Upper lobe of right lung (tissue), 1 donor: ENCODE data around the gene NPY. TPM values are rescaled to one million over a fixed set of nuclear protein-coding genes. Genes with fewer than 3 reads are reported as not detected.

Experiments used
- ATAC-seq: fragments of 200-7000 bp; cut with Tn5 transposase; one replicate; pipeline ENCODE4 v1.9.1; 2020; ENCODE audit warnings: mild to moderate bottlenecking, moderate library complexity
- DNase-seq: peaks from one replicate; pipeline ENCODE4 v3.0.0-alpha.2; 2020
- H3K27ac ChIP-seq: fragments of 200-600 bp; one replicate; pipeline ENCODE4 v1.8.0; 2022
- H3K27me3 ChIP-seq: fragments of 200-600 bp; one replicate; pipeline ENCODE4 v1.8.0; 2022; ENCODE audit warnings: mild to moderate bottlenecking
- H3K36me3 ChIP-seq: fragments of 200-600 bp; one replicate; pipeline ENCODE4 v1.8.0; 2022
- H3K4me1 ChIP-seq: fragments of 200-600 bp; one replicate; pipeline ENCODE4 v1.8.0; 2022
- H3K4me3 ChIP-seq: fragments of 200-600 bp; one replicate; pipeline ENCODE4 v1.8.0; 2022; ENCODE audit warnings: mild to moderate bottlenecking
- H3K9me3 ChIP-seq: fragments of 200-600 bp; one replicate; pipeline ENCODE4 v1.8.0; 2022
- CTCF ChIP-seq: fragments of 200-600 bp; IDR thresholded peaks from one replicate; pipeline ENCODE4 v1.8.0; 2022; ENCODE audit warnings: antibody characterized with exemption
- intact Hi-C: fragments of 100-400 bp; cut with DNase I; formaldehyde crosslinking; loops from one replicate; pipeline ENCODE4 v1.11.0; 2022
- total RNA-seq: library from RNA; stranded (reverse); fragmentation: NEBNext Ultra II Directional; extraction: Animal tissue kit (Norgen Biotek cat#: 25700); gene quantifications from one replicate; pipeline ENCODE4 v1.2.1, GENCODE V29; 2021
- donor health status: DM: no; HTN: yes; CAD: no; lungs with severe emphysema.

NPY gene
- total RNA-seq, 1 donor from 2014 or later: not detected

GRCh38 chr7:24298696-24299095 is 14.7 kb downstream of the NPY start:
- H3K27me3 ChIP-seq: no peaks in the 10 kb centered on the region
- DNase-seq (no peak), ATAC-seq (no peak)
- intact Hi-C loops: no loop called here
- no peaks in the 10 kb centered on the region for H3K9me3 ChIP-seq
- no peak overlapping the region for H3K4me3 ChIP-seq
- H3K4me1 ChIP-seq: no peaks in the 10 kb centered on the region
- TF ChIP-seq CTCF: no peak
- no peaks in the 10 kb centered on the region for H3K36me3 ChIP-seq
- no peak overlapping the region for H3K27ac ChIP-seq

GRCh38 chr7:24299192-24299591 is 15.2 kb downstream of the NPY start:
- Histone ChIP-seq H3K27ac (no peak overlapping the region), H3K4me3 (no peak overlapping the region), H3K9me3 (no peaks in the 10 kb centered on the region), H3K27me3 (no peaks in the 10 kb centered on the region), H3K36me3 (no peaks in the 10 kb centered on the region), H3K4me1 (no peaks in the 10 kb centered on the region)
- no peak for TF ChIP-seq CTCF
- ATAC-seq: no peak
- intact Hi-C loops: no loop called here
- DNase-seq: no peak

DNA sequence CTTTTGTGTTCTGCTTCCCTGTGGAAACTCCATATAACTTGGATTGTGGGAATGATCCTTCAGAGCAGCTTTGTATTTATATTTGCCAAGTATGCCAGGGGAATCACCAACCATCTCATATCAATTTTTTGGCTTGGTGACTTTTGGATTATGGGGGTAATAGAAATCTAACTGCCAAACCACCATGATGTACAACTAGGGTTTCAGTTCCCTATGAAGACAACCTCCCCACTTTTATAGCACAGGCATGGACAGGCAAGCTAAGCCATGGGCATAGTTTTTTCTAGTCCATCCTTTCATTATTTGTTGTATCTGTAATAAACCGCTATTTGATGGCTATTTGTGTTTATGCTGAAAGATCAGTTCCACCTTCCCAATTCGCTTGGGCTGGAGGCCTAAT is 17.7 kb downstream of the NPY start:
- Histone ChIP-seq H3K4me3 (no peak overlapping the region), H3K36me3 (no peaks in the 10 kb centered on the region), H3K9me3 (no peaks in the 10 kb centered on the region), H3K27ac (no peak overlapping the region), H3K27me3 (peaks cover 3% of the 10 kb centered on the region), H3K4me1 (no peaks in the 10 kb centered on the region)
- intact Hi-C loops: no loop called here
- no peak for TF ChIP-seq CTCF
- ATAC-seq: no peak
- DNase-seq: no peak

- intact Hi-C loops: no loop called here
- no peak for ATAC-seq
Observed at GRCh38 chr7:24304494-24305095, 20.6 kb downstream of the NPY start.

DNA sequence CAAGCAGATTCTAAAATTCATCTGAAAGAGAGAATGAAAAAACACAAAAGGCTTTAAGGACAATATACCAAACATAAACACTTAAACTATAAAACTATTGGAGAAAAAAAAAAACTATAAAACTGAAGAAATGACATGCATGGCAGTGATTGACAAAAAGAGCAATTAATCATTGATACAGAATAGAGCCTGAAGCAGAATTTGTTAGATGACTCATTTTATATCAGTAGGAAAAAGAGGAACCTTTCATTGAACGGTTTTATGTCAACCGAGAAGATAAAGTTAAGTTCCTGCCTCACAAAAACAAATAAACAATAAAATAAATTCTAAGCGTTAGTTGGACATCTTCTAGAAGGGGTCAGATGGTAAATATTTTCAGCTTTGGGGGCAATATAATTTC is 23.3 kb downstream of the NPY start:
- Histone ChIP-seq H3K4me3 (no peak overlapping the region), H3K27ac (no peak overlapping the region), H3K4me1 (no peaks in the 10 kb centered on the region), H3K36me3 (no peaks in the 10 kb centered on the region), H3K27me3 (peaks cover 7% of the 10 kb centered on the region), H3K9me3 (no peaks in the 10 kb centered on the region)
- TF ChIP-seq CTCF: no peak
- ATAC-seq: no peak
- intact Hi-C loops: no loop called here
- no peak for DNase-seq

More at GRCh38 chr7:24304494-24305095, 20.6 kb downstream of the NPY start:
- Histone ChIP-seq H3K9me3 (no peaks in the 10 kb centered on the region), H3K4me3 (no peak overlapping the region), H3K36me3 (no peaks in the 10 kb centered on the region), H3K27ac (no peak overlapping the region), H3K4me1 (no peaks in the 10 kb centered on the region), H3K27me3 (peaks cover 7% of the 10 kb centered on the region)
- TF ChIP-seq CTCF: no peak
- no peak for DNase-seq

- DNase-seq (no peak), ATAC-seq (no peak)
- intact Hi-C loops: no loop called here
- H3K9me3 ChIP-seq: no peaks in the 10 kb centered on the region
- H3K4me1 ChIP-seq: no peaks in the 10 kb centered on the region
- no peaks in the 10 kb centered on the region for H3K27me3 ChIP-seq
- TF ChIP-seq CTCF: no peak
- no peaks in the 10 kb centered on the region for H3K36me3 ChIP-seq
- no peak overlapping the region for H3K27ac ChIP-seq
- H3K4me3 ChIP-seq: no peak overlapping the region
Observed at GRCh38 chr7:24312588-24312987, 28.6 kb downstream of the NPY start.
